ENCODE data around the gene AKAP9.

AKAP9 gene

GRCh38 chr7:91910171-91910570 lies 30.5 kb upstream of the AKAP9 start:
- DNase-seq (ENCODE audit: low read depth in 1 of 2, low spot score in 1 of 2): no peak
- Histone ChIP-seq H3K4me3 (replicated peaks; ENCODE audit: insufficient read depth, low read length) (no peak overlapping the region), H3K27me3 (ENCODE audit: insufficient read depth, poor library complexity, severe bottlenecking) (no peaks in the 10 kb centered on the region), H3K27ac (replicated peaks) (no peak overlapping the region)
- TF ChIP-seq GABPA (IDR thresholded peaks at IDR 0.05; ENCODE audit: low read depth) (no peak), POLR2AphosphoS5 (IDR thresholded peaks at IDR 0.05; ENCODE audit: low read depth) (no peak), CTCF (IDR thresholded peaks at IDR 0.05; ENCODE audit: insufficient read depth, low read length) (no peak), REST (IDR thresholded peaks at IDR 0.05; ENCODE audit: insufficient replicate concordance, low read depth) (no peak), SPI1 (IDR thresholded peaks at IDR 0.05; ENCODE audit: borderline replicate concordance, low read depth) (no peak)

- no peak for DNase-seq (ENCODE audit: low read depth in 1 of 2, low spot score in 1 of 2)
Observed at GRCh38 chr7:91911121-91911520, 29.5 kb upstream of the AKAP9 start.

GRCh38 chr7:91912494-91912893 lies 28.2 kb upstream of the AKAP9 start:
- no peak overlapping the region for H3K4me3 ChIP-seq (replicated peaks; ENCODE audit: insufficient read depth, low read length)
- no peak for DNase-seq (ENCODE audit: low read depth in 1 of 2, low spot score in 1 of 2)
- H3K27ac ChIP-seq (replicated peaks): peak overlapping the region; percentile 54
- TF ChIP-seq SPI1 (IDR thresholded peaks at IDR 0.05; ENCODE audit: borderline replicate concordance, low read depth) (no peak), REST (IDR thresholded peaks at IDR 0.05; ENCODE audit: insufficient replicate concordance, low read depth) (no peak), POLR2AphosphoS5 (IDR thresholded peaks at IDR 0.05; ENCODE audit: low read depth) (no peak), GABPA (IDR thresholded peaks at IDR 0.05; ENCODE audit: low read depth) (no peak), CTCF (IDR thresholded peaks at IDR 0.05; ENCODE audit: insufficient read depth, low read length) (no peak)
- no peaks in the 10 kb centered on the region for H3K27me3 ChIP-seq (ENCODE audit: insufficient read depth, poor library complexity, severe bottlenecking)

More at GRCh38 chr7:91911121-91911520, 29.5 kb upstream of the AKAP9 start:
- TF ChIP-seq REST (IDR thresholded peaks at IDR 0.05; ENCODE audit: insufficient replicate concordance, low read depth): no peak
- no peak for TF ChIP-seq CTCF (IDR thresholded peaks at IDR 0.05; ENCODE audit: insufficient read depth, low read length)
- TF ChIP-seq SPI1 (IDR thresholded peaks at IDR 0.05; ENCODE audit: borderline replicate concordance, low read depth): no peak
- no peak for TF ChIP-seq POLR2AphosphoS5 (IDR thresholded peaks at IDR 0.05; ENCODE audit: low read depth)
- no peak for TF ChIP-seq GABPA (IDR thresholded peaks at IDR 0.05; ENCODE audit: low read depth)
- Histone ChIP-seq H3K27ac (replicated peaks) (peak overlapping the region; percentile 46), H3K4me3 (replicated peaks; ENCODE audit: insufficient read depth, low read length) (no peak overlapping the region), H3K27me3 (ENCODE audit: insufficient read depth, poor library complexity, severe bottlenecking) (no peaks in the 10 kb centered on the region)

All from HL-60 (cell line).